ENCODE results near the gene RBP5.

Gene RBP5

GRCh38 chr12:7145671-7146070 is 17.0 kb upstream of the RBP5 start:
- no peak for DNase-seq (ENCODE audit: low read depth)

DNA sequence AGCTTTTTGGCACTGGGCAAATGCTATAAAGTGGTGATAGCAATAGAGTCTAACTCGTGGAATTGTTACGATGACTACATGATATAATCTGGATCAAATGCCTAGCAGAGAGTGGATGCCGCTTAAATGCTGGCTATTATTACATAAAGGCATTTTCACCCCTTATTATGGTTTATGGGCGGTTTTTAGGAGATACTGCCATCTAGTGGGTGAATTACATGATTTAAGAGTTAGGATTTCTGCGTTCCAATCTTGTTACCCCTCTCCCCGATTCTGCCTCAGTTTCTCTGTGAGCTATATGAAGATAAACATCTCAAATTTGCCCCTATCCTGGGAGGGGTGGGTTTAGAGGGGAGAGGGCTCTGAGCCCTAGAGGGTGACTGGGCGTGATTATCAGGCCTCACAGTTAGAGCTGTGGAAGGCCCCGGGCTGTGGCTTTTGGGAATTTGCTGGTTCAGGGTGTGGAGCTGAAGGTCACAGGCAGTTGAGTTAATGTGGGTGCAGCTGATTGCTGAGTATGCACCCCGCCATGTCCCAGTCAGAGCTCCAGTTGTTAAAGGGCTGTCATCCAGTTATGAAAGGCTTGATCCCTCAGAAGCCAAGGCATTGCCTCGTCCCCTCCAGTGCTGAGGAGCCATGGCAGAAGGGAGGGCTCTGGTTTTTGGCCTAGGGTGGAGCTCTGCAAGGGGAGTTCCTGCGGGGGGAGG is 15.9 kb upstream of the RBP5 start:
- no peak for DNase-seq (ENCODE audit: low read depth)

- DNase-seq (ENCODE audit: low read depth): no peak
These were observed 14.9 kb upstream of the RBP5 start for GRCh38 chr12:7143564-7143963.

DNA sequence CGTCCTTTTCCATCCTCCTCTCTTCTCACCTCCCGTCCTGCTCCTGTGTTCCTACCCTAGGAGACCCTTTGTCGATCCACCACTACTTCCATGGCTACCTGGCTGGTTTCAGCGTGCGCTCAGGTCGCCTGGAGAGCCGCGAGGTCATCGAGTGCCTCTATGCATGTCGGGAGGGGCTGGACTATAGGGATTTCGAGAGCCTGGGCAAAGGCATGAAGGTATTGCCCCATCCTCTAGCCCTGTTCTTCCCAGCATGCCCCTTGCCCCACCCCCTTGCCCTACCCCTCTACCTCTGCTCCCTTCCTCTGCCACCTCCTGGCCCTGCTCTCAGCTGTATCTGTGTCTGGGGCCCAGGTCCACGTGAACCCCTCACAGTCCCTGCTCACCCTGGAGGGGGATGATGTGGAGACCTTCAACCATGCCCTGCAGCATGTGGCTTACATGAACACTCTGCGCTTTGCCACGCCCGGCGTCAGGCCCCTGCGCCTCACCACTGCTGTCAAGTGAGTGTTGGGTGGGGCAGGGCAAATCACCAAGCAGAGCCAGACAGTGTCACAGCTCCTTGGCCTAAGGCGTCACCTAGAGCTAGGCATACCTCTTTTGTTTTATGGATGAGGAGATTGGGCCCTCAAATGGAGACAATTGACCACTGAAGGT is 14.2 kb upstream of the RBP5 start:
- DNase-seq (ENCODE audit: low read depth): no peak

- DNase-seq (ENCODE audit: low read depth): peak; percentile 36
These were observed 13.5 kb upstream of the RBP5 start for GRCh38 chr12:7142056-7142644.

DNA sequence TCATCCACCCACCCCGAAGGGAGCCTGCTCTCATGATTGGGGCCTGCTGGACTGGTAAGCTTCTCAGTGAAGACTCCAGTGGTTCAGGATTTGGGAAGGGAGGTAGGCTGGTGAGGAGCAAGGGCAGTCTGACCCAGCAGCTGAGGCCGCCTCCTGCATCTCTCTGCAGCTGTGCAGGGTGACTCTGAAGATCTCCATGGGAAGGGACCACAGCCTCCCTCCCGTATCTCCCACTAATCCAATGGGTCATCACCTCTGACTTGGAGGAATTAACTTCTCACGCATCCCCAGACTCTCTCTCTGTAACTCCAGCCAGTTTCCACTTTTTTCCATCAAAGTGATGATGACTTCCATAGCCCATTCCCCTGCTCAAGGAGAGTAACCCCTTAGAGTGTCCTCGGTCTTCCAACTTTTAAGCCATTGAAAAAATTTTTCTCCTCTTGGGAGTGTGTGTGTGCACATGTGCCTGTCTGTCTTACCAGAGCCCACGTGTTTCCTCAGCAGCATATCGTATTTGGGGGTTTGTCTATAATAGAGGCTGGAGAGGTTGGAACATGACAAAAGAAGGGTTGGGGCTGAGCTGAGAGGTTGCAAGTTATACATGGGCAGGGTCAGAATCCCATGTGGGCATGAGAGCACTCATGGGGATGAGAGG is 12.8 kb upstream of the RBP5 start:
- no peak for DNase-seq (ENCODE audit: low read depth)

DNA sequence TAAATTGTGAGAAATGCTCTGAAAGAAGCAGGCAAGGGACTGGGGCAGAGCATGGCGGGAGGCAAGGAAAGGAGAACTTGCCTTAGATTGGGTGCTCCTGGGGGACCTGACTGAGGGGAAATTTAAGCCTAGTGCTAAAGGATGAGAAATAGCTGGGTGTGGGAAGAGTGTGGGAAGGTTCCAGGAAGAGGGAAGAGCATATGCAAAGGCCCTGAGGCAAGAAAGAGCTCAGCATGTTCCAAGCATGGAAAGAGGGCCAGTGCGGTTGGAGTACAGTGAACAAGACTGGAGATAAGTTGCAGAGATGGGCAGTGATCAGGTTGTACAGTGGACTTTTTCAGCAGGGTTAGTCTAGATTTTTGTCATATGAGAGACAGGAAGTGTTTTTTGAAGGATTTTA is 10.5 kb upstream of the RBP5 start:
- DNase-seq (ENCODE audit: low read depth): no peak

DNA sequence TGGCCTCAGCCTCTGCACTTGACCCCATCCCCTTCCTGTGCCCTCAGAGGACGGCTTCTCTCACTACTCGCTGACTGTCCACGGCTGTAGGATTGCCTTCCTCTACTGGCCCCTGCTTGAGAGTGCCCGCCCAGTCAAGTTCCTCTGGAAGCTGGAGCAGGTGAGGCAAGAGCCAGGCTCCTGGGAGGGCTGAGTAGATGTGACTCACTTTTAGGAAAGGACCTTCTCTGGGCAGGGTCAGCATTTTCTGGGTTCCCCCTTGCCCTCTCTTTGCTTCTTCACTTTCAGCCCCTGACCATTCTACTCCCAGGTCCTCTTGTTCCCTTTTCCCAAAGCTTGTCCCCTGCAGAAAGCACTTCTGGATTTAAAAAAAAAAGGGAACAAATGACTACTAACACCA is 9.2 kb upstream of the RBP5 start:
- no peak for DNase-seq (ENCODE audit: low read depth)

DNA sequence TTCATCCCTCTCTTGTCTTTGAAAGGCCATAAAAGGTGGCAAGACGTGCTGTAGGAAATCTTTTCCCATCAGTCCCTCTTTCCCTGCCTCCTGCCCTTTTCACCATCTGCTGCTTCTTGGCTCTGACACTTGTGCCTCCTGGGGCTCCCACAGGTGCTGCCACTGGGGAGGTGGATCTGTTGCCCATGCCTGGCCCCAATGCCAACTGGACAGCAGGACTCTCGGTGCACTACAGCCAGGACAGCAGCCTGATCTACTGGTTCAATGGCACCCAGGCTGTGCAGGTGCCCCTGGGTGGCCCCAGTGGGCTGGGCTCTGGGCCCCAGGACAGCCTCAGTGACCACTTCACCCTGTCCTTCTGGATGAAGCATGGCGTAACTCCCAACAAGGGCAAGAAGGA is 8.0 kb upstream of the RBP5 start:
- DNase-seq (ENCODE audit: low read depth): no peak

- no peak for DNase-seq (ENCODE audit: low read depth)
These were observed 7.4 kb upstream of the RBP5 start for GRCh38 chr12:7136071-7136470.

- DNase-seq (ENCODE audit: low read depth): no peak
These were observed 5.9 kb upstream of the RBP5 start for GRCh38 chr12:7134396-7135166.

GRCh38 chr12:7131502-7131866 is 2.8 kb upstream of the RBP5 start:
- DNase-seq (ENCODE audit: low read depth): no peak

- DNase-seq (ENCODE audit: low read depth): no peak
These were observed 2.2 kb upstream of the RBP5 start for GRCh38 chr12:7130701-7131501.

GRCh38 chr12:7129872-7130691 is 1.4 kb upstream of the RBP5 start, which contains the start of gene CLSTN3:
Gene CLSTN3 (plus strand): TSS chr12:7130371. CDS start chr12:7130649, 278 bp downstream.
- DNase-seq (ENCODE audit: low read depth): peak; percentile 86

DNA sequence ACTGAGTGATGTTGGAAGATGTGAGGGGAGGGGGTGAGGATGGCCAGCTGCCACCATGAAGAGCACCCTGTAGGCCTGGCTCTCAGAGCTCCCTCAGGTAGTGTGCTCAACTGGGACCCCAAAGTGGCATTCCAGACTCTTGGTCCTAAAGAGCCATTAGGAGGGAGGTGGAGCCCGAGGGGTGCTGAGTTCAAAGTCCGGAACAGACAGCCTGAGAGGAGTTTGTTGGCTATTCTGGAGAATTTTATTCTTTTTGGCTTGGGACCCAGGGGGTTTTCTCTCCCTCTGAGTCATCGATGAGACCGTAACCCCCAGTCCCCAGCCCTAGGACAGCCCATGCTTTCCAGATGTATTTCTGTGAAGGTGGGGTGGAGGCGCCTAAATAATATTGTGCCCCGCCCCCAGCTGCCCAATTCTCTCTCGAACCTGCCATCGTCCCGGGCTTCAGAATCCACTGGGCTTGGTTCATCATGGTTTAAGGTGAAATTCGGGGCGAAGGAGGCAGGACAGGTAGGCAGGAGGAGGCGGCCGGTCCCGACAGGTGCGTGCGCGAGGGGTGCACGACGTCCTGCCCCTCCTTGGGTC is 690 bp upstream of the RBP5 start:
- no peak for DNase-seq (ENCODE audit: low read depth)

DNA sequence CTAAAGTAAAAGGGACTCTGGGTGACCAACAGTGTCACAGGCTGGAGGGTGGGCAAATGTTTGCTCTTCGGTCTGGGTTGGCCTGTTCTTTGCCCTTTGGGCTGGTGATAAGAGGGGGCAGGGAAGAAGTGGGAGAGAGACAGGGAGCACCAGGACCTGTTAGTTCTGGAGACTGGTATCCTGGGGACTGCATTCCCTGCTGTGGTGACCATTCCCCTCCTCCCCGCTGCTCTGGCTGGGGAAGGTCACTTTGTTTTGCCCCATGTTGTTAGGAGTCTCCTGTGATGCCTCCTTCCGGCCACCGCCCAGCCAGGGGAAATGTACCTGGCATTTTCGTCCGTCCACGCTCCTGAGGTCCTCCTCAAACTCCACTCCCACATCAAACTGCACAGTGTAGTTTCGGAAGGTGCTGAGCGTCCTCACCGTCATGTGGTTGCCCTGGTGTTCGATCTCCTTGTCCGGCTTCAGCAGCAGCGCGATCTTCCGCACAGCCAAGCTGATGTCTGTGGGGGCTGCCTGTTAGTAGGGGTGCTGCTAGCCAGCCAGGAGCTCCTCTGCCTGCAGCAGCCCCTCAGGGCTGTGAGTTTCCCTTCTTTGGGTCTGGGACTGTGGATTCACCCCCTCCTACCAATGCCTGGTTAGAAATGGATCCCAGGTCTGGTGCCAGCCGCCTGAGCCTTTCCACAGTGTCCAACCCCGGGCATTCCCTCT is 618 bp downstream of the RBP5 start:
- no peak for DNase-seq (ENCODE audit: low read depth)

GRCh38 chr12:7125632-7126227 is 3.0 kb downstream of the RBP5 start:
- no peak for DNase-seq (ENCODE audit: low read depth)

- no peak for DNase-seq (ENCODE audit: low read depth)
These were observed 4.7 kb downstream of the RBP5 start for GRCh38 chr12:7123806-7124522.

All from T follicular helper cell (primary cell).